HG03196 (cell line): ENCODE data around the gene LGR4.

ENCODE experiments used
- ATAC-seq: cut with Tn5 transposase; IDR thresholded peaks from one replicate; pipeline ENCODE4 v1.9.1; 2021; ENCODE audit not compliant: unreplicated experiment

Gene LGR4

DNA sequence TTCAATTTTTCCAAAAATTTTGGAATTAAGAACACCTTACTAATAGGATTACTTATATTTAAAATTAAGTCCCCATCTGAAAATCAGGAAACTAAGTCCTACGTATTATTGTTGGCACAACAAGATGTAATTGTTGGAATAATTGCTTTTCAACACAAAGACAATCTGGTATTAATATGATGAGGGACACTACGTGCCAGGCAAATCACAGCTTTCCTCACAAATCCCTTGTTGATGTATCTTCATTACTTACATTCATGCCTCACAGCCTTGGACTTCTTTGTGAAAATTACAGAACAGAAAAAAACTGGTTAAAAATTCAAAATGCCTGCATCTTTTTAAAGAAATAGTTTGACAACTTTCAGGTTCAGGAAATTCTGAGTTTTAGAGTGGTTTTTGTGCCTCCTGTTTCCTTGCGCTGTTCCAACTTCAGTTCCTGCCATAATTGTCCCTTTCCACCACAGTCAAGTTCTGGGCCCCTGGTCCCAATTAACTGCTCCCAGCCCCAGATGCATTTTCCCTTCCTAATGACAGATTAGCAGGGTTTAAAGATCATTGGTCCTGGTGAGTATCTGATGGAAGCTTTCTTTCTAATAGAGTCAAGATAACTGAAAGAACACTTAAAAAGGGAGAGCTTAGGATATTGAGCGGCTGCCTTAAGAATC is 86.3 kb downstream of the LGR4 start:
- no peak for ATAC-seq

DNA sequence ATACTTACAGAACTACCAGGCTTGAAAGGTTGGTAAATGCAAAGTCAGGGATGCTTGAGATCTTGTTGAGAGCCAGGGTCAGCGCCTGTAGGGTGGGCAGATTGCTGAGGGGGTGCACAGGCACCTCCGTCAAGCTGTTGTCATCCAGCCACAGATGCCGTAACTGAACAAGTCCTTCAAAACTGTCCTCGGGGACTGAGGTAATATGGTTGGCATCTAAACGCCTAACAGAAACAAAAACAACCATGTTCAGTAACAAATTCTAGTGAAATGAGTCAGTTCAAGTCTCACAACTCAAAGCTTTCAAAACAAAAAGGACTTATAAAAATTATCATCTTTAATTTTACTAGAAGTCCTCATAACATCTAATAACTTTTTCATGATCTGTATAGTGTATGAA is 87.3 kb downstream of the LGR4 start:
- no peak for ATAC-seq

DNA sequence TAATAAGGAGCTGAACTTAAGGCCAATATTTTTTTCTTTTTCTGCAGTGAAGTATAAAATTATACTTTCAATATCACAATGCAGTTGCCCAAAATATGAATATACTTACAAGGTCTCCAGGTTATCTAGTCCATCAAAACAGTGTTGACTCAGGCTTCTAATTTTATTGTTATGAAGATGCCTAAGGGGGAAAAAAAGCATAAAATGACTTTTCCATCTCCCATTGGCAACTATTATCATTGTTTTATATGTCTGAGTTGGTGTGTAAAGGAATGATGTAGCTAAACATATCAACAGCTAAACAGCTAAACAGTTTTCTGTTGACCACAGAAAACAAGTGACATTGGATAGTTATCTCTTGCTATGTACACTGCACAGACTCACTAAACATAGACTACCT is 88.4 kb downstream of the LGR4 start:
- ATAC-seq = no peak

DNA sequence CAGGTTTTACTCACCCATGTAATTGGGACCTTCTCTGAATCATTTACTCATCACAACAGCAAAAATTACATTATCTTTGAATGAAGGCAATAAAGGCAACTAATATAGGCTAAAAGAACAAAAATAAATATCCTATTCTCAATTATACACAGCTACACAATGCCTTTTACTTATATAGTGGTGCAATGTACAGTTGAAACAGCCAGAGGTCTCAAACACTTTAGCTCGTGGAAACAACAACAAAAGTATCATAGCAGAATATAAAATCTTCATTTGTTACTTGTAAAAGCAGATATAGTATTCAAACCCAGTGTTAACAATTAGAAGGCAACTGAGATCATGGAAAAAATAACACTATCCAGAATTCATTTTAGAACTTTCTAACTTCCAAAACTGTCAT is 88.9 kb downstream of the LGR4 start:
- no peak for ATAC-seq

DNA sequence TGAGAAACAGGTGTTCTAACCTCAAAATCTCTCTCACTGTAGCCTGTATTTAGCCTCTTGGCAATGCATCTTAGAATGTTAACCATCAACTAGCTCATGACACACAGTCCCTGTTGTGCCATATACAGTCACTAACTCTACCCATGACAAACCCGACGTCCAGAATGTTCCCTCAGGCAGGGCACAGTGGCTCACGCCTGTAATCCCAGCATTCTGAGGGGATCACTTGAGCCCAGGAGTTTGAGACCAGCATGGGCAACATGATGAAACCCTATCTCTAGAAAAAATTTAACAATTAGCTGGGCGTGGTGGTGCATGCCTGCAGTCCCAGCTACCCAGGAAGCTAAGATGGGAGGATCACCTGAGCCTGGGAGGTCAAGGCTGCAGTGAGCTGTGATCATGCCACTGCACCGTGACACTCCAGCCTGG is 91.3 kb downstream of the LGR4 start:
- no peak for ATAC-seq

DNA sequence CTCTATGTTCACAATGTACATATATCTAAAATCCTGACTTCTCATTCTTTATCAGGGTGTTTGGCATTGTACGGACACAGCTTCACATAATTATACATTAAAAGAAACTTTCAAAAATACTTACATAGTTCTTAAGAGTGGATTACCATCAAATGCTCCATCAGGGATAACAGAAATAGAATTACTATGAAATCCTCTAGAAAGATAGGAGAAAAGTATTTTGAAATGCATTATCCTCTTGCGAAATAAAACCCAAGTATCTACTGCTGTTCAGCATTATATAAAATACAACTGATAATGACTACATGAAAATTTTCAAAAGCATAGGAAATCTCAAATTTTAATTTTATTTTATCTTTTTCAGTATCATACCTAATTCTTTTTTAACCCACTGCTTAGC is 91.8 kb downstream of the LGR4 start:
- no peak for ATAC-seq

DNA sequence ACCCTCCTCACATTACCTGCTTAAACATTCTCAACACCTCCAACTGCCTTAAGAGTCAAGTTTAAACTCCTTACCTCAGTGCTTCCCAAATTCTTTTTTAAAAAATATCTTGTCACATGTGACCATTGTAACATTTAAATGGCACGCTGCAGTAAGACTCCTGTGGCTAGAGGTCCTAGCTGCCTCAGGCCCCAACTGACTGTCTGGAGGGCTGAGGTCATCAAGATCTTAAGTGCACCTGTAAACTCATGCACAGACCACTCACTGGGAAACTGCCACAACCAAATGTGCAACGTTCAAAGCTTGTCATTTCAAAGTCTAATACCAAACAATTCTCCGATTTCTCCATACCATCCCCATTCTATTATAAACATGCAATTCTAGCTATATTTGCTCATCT is 93.1 kb downstream of the LGR4 start:
- ATAC-seq = no peak

DNA sequence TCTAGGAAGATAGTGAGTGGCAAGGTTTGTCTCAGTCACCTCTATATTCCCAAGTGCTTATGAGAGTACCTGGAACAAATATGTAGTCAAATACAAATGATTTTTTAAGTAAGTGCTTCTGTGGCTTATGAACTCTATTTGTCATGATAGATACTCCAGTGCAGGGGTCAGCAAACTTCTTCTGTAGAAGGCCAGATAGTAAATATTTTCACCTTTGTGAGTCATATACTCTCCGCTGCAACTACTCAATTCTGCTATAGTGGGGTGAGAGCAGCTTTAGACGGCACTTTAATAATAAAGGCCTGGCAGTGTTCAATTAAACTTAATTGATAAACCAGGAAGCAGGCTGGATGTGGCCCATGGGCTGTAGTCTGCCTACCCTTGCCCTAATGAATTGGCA is 97.2 kb downstream of the LGR4 start:
- no peak for ATAC-seq

DNA sequence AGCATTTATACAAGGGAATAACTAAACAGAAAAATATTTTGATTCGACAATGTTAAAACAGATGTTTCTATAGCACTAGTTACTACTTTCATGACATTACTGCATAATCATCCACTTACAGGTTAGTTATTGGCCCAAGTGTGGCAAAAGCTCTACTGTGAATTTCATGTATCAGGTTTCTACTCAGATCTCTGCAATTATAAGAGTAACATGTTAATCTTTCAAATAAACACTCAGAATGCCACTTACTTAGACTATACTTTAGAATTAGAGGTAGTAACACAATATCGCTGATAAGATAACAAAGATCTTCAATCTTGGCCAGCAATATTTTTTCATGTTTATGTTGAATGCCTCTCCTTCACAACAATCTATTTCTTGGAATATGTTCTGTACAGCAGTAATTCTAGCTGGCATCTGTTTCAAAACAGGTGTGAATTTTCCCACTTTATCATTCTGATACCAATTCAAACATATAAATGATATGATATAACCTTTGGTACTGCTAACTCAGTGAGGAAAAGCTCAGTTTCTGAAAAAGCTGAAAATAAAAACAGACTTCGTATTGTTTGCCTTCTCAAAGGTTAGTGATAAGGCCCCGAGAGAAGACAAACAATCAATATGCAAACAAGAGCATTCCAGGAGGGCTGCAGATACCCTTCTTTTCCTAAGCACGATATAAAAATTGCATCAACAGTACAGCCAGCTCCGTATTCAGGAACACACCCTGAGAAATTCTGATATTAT is 98.6 kb downstream of the LGR4 start:
- no peak for ATAC-seq

DNA sequence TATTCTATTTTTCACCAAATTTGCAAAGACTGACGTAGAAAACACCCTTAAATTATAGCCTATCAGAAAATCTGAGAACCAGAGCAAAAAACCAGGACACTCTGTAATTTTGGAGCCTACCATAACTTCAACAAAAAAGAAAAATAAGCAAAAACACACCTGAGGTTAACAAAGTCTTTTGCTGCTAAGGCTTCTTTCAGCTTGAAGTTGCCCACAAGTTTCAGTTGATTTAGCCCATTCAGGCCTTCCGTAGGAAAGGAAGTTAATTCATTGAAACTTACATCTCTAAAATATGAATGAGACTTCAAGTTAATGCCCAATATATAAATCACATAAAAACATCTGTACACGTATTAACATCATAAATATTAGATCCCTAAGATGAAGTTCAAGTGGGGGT is 99.2 kb downstream of the LGR4 start:
- ATAC-seq = no peak

DNA sequence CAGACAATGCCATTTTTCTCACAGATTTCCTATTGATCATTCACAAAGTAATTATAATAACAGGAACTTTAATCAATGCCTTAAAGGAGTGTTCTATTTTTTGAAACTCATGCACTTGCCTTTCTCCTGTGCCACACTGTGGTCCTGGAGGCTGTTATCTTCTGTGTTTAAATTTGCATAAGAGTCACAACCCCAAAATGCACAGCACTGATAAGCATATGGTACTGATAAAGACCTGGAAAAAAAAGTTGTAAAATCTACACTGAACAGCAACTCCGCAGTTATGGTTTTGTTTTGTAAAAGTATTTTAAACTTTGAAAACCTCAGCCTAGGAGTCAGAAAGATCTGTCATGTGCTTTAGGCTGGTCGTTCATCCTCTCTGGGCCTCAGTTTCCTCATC is 100.4 kb downstream of the LGR4 start:
- no peak for ATAC-seq

DNA sequence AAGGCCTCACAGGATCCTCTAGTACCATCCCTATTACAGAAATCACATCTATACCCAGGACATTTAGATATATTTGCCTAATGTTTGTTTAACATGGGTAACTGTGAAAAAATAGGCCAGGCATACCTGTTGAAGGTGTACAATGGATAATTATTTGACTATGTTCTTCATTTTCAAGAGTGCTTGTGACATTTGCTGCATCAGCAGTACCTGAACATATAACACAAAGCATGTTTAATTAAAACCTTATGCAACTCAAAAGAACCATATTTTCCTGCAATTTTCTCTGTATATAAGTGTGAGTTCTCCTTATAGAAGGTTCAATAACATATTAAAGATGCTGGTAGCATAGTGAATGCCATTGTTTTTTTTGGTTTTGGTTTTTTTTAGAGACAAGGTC is 101.1 kb downstream of the LGR4 start:
- no peak for ATAC-seq

DNA sequence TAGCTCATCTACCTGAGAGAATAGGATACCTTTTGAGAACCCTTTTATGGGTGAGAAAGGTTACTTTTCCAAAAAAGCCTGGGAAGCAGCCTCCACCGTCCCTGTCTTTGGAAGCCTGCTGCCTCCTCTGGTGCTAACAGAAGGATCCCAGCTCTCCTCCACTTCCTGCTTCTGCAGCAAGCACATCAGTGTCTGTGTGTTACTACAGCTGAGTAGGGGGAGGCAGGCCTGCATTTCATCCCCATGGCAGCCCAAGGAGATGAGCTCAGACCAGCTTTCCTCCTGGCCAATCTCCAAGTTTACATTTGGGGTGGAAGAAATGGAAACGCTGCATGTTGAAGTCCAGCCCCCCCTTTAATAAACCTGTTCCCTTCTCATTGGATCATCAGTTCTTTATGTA is 102.2 kb downstream of the LGR4 start:
- no peak for ATAC-seq

DNA sequence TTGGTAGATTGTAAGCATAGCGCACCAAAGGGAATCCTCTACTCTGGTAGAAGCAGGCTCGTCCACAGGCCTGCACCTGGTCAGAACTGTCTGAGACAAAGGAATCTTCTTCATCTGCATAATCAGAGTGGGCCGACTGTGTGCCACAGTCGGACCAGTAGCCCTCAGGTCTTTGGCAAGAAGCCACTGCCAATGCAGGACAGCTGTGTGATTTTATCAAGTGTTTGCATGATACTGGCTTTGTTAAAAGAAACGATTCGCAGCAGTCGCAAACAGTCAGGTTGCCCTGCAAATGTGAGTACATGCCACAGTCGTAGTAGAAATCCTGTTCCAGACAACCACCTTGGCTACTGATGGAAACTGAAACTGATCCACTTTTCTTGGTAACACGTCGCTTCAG is 104.7 kb downstream of the LGR4 start:
- no peak for ATAC-seq

DNA sequence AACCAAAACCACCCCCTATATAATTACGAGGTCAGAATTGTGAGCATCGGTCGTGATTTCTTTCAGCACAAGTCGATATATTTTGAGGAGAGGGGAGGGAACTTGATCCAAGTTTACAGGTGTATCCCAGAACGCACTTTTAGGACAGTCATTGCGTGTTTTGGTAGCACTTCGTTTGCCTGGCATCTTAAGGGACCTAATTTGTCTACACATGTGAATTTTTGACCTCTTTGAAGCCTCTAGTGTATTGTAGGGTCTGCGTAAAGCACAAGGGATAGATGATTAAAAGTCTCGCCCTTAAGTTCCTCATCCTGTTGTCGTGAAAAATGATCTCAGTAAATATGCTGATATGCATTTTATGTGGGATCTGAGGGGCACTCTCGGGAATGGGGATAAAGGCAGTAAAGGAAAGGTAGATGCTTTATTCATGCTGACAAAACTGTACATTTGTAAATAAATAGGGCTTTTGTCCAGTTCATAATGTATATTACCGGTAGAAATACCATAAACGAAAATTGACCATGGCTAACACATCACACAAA is 108.9 kb downstream of the LGR4 start:
- ATAC-seq = no peak

DNA sequence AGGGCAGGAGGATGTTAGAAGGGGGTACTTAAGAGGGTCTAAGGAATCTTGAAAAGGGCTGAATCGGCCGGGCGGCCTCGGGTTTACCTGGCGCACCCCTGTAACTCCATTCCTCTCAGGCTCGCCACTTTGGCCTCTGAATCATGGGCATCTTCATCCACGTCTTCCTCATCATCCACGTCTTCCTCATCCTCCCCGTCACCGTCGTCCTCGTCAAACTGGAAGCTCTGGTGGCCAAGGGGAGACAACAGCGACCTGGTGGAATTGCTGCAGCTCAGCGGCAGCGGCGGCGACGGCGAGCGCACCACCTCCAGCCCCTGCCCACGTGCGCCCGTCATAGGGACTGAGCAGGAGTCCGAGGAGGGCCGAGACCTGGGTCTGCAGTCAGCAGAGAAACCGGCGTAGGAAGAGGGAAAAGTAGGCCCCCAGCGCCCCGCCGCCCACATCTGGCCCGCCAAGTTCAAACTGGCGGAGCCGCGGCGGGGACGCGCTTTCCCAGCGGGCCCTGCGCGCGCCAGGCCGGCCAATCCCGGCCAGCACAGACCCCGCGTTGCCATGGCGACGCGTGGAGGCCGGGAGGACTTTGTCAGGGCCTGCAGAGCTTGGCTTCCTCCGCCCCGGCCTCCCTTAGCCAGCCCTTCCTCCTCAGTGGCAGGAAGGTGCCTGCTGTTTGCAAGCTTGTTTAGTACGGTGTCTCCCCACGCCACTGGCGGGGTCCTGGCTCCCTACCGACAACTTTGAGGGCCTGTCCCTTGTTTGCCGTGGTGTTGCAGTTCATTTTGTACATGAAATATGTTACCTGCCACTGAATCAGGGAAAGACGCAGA is 109.6 kb downstream of the LGR4 start, which contains the start of gene CCDC34:
Gene CCDC34 (minus strand): TSS at position 467 of the 827 bp plus-strand sequence. CDS start 21 bp downstream, at position 446.
- peak; percentile 100 for ATAC-seq

DNA sequence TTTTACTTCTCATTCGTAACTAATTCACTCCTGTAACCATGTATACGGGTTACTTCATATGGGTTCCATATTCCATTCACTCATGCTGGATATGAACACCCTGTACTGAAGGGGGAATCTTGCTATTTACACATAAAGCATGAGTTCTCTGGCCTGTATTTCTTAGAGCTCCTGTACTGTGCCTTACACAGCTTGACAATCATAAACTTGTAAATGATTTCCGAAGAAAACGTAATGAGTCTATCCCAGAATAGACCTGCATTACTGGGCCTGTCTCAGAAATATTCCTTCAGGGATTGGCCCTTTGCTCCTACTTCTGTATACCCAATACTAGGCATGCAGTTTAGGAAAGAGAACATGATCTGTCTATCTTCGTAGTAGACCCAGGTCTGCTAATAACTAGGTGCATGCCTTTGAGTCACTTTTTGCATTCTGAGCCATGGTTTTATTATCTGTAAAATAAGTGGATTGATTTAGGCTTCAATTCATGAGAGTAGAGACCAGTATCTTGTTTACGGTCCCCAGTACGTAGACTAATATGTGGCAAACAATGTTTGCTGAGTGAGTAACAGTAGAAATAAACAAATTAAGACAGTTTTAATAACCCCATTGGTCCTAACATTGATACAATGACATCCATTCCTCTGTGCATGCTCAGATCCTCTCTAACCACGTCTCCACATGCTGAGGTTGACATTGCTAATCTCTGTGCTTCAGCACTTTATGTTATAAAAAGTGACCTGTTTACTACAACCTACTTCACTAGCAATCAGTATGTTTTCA is 110.8 kb downstream of the LGR4 start:
- ATAC-seq = no peak

DNA sequence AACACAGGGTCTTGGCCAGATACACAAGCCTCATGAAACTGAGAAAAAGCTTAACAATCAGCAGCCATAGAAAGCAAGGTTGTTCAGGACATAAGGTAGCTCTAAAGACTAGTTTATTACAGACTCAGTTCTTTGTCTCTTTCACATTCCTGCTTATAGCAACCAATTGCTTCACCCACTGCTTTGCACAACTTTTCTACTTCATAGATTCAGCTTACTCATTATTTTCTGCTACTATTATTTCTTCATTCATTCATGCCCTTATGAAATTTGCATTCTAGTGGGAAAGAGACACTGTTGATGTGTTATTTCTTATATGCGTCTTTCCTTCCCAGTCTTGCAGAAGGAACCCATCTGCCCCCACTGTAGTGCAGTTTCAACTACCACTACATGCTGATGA is 114.3 kb downstream of the LGR4 start:
- no peak for ATAC-seq

DNA sequence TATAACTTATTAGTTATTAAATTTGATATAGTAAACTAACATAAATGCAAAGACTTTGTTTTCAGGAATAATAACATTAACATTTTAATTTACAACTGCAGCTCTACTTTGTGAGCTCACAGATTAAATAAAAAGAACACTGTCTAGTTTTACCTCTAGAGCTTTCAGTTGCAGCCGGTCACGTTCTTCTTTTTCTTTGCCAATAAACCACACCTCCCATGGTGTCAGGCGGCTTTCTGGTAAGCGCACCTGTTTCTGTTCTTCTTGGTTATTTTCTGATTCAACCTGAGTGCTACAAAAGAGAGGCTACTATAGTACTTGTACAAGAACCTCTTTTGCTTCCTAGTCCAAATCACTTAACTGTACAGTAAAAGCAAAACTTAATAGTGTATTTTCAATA is 115.3 kb downstream of the LGR4 start:
- ATAC-seq = no peak

DNA sequence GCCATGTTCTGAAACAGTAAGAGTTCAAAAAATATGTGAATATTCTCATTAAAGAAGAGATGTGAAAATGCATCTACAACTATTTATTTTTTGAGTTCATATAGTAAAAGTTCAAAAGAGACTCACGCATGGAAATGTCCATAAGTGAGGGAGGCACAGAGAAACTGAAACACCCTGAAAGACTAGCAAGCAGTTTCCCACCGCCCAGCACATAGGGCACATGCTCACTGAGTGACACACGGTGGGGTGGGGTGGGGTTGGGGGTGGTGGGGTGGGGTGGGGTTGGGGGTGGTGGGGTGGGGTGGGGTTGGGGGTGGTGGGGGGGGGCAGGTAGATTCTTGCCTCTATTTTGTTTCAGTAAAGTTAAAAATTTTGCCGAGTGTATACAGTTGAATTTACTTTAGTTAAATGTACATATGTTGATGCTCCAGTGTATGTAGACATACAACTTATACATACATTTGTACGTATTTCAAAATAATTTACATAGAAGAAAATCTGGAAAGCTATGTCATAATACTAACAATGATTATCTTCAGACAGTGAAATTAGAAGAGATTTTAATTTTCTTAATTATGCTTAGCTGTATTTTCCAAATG is 115.9 kb downstream of the LGR4 start:
- no peak for ATAC-seq
